Activated CD4-positive, alpha-beta T cell treated with anti-CD3 and anti-CD28 coated beads for 24 hours (primary cell): ENCODE measurements around the gene CABP4.
"Not testable (repeated sequence)": the region's sequence is repeated elsewhere in the genome, so short reads cannot be mapped to it uniquely, and the experiment has no call there.

Experiments used
- DNase-seq, 2 donors: peaks; one replicate each; pipeline ENCODE4 v3.0.0-alpha.2; 2020; ENCODE audit warnings: low read depth in 2 of 2

Gene CABP4

DNA sequence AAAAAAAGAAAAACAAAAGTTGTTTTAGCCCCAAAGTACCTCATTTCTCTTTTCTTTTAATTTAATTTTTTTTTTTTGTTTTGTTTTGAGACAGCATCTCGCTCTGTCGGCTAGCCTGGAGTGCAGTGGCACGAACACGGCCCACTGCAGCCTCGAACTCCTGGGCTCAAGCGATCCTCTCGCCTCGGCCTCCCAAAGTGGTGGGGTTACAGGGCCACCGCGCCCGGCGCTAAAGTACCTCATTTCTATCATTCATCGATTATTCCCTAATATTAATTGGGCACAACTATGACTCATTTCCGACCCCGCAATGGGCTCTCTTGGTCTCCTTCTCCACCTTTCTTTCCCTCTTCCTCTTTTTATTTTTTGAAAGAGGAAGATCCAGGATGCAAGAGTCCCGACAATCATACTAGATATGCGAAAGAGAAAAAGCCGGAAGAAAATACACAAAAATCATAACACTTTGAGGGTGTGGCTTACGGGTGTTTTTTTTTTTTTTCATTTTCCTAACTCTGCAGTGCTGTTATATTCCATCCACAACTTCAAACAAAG, 27.2 kb downstream of the CABP4 start:
- DNase-seq: no peak

DNA sequence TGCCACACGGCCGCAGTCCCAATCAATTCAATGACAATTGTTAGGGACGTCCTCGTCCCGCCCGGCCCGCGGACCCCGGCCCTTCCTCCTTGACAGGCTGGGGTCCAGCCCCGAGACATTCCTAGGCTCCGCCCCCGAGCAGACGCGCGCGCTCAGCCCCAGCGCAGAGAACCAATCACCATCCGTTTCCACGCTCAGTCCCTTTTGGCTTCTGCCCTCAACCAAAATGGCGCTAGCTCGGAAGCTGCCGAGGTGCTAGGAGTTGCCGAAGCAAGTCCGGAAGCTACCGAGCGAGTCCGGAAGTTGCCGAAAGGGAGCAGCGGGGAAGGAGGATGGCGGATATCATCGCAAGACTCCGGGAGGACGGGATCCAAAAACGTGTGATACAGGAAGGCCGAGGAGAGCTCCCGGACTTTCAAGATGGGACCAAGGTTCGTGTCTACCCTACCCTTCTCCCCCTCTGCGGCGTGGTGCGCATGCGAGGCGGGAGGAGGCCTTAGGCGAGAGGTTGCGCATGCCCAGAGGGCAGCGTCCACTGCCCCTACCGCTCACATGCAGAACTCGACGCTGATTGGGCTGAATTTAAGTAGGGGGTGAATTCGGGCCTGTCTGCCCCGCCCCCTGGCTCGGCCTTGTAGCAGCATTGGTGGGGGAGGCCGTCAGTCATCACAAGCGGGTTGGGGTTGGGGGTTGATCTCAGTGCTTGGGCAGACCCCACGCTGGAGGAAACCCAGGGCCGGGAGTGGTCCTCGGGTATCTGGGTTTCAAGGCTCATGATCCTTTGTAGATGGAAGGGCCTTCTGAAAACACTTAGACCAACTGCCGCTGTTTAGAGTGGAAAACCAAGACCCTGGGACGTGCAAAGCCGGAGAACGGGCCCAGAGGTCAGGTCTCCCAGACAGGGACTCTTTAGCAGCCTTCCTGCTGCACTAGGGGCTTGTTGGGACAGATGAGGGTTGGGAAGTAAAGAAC, 28.0 kb downstream of the CABP4 start, which contains the start of gene AIP:
Gene AIP, plus strand, starts transcription at position 200 of the 972 bp plus-strand sequence. Its CDS starts 133 bp downstream, at position 333.
- peak; percentile 97 to 98 for DNase-seq

DNA sequence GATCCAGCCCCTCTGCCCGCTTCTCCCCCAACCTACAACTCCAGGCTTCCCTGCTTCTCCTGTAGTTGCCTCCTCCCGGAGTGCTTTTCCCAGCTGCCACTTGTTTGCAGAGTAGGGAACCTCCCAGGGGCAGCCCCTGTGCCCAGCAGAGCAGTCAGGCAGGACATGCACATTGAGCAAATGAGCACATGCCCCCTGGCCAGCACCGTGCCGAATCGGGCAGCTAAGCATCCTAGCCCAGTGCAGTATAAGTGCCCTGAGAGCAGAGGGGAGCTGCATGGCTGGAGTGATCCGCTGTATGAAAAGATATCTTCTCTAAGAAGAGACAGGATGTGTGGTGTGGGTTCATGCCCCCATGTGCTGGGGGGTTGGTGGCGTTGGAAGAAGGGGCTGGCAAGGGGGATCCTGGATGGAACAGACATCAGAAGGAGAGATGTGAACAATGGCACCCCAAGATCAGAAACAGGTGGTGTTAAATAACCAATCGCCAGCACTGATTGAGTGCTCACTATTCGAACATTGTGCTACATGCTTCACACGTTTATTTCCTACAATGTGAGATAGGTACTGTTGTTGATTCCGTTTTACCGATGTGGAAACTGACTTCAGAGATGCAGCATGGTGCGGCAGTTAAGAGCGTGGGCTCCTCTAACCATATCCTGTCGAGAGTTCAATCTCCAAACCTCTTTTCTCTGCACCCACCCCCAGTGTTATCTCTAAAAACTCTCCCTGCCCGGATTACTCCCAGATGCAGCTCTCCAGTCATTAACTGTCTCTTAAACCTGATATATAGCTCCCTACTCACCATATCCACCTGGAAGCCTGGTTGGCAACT, 28.9 kb downstream of the CABP4 start:
- no peak for DNase-seq

DNA sequence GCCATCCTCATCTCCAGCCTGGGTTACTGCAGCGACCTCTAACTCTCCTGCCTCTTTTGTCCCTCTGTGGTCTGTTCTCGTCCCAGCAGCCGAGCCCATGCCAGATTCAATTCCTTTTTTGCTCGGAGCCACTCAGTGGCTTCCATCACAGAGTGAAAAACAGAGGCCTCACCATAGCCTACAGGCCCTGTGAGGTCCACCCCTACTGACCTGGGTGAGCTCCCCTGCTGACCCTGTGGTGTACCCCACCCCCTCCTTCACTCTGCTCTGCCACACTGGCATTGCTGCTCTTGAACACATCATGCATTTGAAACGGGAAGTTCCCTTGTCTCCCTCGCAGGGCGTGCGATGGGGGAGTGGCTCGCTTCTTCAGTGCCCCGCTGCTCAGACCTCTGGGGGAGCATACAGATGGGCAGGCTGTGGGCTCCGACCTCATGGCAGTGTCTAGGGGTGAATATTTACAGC, 29.7 kb downstream of the CABP4 start:
- no peak for DNase-seq

DNA sequence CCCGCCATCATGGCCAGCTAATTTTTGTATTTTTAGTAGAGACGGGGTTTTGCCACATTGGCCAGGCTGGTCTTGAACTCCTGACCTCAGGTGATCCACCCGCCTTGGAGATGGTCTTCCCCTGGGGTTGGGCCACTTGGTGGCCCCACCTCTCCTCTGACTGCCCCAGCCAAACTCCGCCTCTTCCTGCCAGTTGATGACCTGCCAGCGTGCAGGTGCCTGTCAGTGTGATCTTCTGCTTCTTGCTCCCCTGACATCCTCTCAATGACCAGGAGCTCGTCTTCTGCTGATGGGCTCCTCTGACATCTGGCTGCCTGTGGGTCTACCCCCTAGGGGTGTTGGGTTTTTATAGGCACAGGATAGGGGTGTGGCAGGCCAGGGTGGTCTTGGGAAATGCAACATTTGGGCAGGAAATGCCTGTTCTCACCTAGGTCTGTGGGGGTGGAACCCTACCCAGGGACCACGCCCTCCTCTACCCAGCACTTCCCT, 30.8 kb downstream of the CABP4 start:
- DNase-seq: not testable (repeated sequence)

DNA sequence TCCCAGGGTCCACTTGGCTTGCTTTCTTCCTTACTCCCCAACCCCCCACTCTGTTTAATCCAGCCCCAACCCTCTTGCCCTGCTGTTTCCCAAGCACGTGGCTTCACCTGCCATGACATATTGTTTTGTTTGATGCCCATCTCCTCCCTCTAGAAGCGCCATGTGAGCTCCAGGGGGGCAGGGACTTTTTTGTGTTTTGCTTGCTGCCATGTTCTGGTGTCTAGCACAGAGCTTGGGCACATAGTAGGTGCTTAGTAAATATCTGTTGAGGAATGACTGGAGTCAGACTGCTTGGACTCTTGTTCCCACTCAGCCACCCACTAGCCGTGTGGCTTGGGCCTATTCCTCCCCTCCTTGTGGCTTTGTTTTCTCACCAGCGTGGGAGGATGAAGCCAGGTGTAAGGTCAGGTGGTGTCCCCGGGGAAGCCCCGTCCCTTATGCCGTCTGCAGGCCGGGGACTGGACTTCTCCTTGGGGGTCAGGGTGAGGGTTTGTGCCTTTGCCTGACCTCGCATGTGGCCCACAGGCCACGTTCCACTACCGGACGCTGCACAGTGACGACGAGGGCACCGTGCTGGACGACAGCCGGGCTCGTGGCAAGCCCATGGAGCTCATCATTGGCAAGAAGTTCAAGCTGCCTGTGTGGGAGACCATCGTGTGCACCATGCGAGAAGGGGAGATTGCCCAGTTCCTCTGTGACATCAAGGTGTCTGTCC, 31.5 kb downstream of the CABP4 start:
- DNase-seq: no peak

DNA sequence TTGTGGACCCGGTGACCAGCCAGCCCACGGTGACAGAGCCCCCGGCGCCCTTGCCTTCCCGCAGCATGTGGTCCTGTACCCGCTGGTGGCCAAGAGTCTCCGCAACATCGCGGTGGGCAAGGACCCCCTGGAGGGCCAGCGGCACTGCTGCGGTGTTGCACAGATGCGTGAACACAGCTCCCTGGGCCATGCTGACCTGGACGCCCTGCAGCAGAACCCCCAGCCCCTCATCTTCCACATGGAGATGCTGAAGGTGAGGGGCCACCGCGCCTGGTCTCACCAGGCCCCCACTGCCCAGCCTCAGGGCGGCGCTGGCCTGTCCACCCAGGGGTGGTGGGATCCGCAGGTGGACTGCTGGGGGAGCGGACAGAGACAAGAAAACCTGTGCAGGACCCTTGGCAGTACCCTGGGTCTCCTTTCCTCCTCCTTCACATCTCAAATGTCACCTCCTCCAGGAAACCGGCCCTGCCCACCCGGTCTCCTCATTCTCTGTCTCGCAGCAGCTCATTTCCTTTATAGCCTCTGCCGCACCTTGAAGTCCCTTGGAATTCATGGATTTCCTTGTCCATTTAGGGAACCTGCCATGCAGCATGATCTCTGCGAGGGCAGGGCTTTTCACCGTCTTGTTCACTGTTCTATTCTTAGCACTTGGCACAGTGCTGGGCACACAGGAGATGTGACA, 34.2 kb downstream of the CABP4 start:
- DNase-seq: no peak

DNA sequence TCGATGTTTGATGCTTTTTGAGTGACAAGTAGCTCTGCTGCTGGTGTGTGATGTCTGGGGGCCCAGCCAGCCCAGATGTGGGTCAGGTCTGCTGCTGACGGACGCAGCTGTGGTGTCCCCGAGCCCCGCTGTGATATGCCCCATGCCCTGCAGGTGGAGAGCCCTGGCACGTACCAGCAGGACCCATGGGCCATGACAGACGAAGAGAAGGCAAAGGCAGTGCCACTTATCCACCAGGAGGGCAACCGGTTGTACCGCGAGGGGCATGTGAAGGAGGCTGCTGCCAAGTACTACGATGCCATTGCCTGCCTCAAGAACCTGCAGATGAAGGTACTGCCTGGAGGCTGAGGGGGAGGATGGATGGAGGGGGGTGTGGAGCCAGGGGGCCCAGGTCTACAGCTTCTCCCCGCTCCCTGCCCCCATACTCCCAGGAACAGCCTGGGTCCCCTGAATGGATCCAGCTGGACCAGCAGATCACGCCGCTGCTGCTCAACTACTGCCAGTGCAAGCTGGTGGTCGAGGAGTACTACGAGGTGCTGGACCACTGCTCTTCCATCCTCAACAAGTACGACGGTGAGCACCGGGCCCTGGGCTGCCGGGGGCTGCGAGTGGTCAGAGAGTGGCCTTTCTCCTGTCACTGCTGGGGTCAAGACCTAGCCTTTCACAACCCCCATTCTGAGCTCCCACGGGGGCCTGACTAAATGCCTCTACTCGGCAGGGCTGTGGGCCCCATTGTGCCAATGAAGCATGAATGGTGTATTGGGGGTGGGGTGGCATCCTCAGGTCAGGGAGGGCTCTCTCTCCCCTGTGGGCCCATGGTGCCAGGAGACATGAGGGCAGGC, 35.0 kb downstream of the CABP4 start:
- DNase-seq: no peak

DNA sequence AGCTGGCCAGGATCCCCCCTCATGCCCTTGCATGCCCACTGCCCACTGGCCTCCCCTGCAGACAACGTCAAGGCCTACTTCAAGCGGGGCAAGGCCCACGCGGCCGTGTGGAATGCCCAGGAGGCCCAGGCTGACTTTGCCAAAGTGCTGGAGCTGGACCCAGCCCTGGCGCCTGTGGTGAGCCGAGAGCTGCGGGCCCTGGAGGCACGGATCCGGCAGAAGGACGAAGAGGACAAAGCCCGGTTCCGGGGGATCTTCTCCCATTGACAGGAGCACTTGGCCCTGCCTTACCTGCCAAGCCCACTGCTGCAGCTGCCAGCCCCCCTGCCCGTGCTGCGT, 35.5 kb downstream of the CABP4 start:
- no peak for DNase-seq

DNA sequence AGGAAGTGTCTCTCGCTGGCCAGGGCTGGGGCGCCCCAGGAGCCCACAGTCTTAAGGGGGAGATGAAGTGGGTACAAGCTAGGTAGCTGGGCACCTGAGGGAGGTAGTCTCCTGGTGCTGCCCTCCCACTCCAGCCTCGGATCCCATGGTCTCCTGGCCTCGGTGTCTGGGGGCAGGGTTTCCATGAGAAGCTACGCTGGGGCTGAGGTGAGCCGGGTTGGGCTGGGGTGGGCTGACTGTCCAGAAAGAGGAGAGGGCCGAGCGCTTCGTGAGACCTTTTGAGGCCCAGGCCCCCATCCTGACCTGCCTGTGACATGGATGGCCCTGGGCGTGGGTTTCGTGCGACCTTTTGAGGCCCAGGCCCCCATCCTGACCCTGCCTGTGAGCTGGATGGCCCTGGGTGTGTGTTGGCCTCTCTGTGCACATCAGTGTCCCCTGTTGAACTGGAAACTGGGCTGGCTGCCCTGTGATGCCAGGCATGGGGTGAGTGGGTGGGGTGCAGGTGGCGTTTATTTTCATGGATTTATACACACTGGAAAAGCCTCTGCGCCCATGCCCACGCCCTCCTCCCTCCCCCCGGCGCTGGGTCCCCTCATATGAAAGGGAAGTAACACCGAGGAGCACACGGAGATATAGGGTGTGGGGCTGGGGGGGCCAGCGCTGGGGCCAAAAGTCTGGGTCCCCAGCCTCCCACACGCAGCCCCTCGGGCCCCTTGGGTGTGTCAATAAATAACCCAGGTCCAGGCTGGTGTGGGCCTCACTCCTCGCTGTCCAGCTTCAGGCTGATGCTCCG, 36.3 kb downstream of the CABP4 start:
- no peak for DNase-seq

DNA sequence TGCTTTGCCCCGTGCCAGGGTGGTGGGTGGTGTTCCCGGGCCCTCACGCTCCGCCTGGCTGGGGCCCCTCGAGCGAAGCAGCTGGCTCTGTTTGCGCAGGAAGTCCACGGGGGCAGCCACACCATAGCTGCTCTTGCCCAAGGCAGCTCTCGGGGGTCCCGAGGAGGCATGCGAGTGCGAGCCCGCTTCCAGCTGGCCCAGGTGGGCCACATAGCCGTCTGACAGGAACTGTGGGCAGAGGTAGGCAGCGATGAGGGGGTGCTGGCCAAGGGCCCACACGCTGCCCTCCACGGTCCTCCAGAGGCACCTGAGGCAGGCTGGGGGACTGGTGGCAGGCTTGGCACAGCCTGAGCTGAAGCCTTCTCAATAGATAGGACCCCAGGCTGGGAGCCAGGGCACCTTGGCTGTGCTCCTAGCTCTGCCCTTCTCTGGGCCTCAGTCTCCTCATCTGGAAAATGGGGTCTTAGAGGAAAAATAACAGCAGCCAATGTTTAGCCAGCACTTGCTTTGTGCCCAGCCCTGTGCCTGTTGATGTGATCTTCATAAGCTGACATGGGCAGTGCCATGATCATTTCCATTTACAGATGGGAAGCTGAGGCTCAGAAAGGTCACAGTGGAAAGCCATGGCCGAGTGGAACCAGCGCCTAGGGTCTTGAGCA, 37.0 kb downstream of the CABP4 start:
- DNase-seq: no peak

DNA sequence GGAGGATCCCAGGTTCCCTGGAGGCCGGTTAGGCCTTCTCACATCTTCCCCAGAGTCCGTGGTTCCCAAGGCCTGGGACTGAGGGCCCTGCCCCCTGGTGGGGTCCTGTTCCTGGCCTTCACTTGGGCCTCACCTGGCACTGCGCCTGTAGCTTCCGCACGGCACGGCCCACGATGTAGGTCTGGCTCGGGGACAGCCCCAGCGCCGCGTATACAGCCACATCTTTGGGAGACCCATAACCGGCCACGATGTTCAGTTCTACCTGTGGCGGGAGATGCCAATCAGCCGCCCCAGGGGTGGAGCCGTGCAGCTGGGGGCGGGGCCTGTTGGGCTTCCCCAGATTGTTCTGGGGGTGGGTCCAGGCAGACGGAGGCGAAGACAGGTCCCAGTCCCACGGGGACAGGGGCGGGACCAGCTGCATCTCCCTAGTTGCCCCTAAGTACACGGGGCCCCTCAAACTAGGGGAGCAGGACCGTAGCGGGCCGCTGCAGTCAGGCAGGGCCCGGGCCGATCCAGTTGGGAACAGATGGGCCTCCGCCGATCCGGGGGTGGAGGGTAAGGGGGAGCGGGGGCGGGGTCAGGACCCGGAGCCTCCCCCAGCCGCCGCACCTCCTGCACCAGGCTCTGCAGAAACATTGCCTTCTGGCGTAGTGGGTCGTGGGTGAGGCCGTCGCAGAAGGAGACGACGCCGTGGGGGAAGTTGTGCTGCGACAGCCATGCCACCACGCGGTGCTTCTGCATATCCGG, 37.8 kb downstream of the CABP4 start:
- no peak for DNase-seq

DNA sequence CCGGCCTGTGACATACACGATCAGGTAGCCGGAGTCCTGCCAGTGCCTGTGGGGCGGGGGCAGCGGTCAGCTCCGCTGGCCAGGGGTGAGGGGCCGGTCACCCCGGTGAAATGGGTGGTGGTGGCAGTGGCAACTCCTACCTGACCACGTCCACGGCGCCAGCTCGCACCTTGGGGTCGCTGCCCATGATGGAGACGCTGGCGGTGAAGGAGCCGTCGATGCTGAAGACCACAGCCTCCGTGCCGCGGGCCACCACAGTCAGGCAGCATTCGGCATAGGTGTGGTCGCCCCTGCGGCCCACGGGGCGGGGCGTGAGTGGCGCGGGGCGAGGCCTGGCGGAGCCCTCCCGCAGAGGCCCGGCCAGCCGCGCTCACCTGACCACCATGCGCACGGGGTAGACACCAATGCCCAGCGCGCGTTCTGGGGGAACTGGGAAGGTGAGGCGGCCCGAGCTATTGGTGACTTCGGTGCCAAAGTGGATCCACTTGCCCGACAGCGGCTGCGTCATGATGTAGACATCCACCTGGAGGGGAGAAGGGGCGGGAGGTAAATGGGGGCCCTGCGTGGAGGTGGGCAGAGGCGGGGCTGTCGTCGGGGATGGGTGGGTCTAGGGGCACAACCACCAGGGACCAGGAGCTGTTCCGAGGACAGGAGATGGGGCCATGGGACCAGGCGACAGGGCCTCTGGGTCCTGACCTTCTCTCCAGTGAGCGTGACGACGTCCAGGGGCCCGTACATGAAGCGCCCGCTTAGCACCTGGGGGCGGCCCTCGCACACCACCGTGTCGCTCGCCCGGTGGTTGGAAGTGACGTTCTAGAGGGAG, 38.6 kb downstream of the CABP4 start:
- DNase-seq: no peak

DNA sequence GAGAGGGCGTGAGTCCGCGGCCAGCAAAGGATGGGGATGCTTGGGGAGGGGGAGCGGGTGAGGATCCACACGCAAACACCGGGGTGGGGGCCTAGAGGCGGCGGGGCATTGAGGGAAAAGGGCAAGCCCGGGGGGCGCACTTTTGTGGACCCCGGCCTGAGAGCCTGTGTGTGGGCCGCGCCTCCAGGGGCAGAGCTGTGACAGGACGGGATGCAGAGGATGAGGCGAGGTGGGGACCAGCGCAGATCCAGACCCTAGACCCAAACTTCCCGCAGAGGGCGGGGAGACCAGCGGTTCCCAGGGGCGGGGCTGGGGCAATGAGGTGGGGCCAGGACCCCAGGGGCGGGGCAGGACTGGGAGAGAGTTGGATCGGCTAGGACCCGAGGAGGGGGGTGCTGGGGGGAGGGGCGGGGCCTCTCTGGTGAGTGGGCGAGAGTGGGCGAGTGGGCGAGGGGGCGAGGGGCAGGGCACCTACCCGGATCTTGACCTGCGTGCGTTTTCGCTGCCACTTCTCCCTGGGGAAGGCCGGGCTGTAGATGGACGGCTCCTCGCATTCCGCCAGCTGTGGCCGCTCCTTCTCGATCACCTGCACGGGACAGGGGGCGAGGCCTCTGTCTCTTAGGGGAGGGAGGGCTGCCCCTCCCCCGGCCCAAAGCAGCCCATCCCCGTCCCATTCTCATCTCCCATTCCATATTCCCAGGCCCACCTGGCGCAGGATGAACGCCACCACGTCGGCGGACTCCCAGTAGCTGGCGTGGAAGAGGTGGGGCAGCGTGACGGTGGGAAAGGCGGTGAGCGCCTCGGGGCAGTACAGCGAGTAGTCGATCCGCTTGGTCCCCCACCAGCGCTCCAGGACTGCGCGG, 39.4 kb downstream of the CABP4 start:
- DNase-seq: no peak

DNA sequence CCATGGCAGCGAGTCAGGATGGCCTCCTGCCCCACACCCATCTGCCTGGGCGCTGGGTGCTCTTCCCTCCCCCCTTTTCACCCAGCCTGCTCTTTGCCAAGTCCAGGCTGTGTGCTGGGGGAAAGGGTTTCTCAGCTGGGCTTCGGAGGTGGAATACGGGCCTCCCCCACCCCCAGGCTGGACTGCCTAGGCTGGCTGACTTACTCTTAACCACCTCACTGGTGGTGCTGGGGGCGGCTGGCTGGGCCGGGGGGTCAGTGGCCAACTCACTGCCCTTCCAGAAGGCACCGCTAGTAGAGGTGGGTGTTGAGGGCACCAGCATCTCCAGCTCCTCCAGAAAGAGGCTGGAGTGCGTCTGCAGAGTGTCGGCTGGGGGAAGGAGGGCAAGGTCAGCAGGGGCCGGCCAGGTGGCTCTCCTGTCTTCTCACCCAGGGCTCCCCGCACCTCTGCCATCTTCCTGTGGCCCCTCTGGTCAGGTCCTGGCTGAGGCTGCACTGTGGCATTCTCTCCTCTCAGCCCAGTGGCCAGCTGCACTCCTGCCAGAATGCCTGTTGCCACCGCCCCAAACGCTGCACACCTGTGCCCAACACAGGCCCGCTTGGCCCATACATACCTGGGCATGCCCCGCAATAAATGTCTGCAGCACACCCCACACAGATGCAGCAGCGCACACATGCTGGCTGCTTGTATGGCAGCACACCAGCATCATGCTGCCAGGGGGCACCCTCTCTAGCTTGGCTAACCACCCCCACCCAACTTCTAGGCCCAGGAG, 40.3 kb downstream of the CABP4 start:
- no peak for DNase-seq
